CD4-positive, alpha-beta T cell treated with Interferon alpha-2 for 1 hour (primary cell): Measurements from ENCODE around the gene SBF2.
A peak's percentile ranks its signal among the peaks of the same experiment; 100 is the strongest.
"Not testable (repeated sequence)": the region's sequence is repeated elsewhere in the genome, so short reads cannot be mapped to it uniquely, and the experiment has no call there.

Source experiments
- DNase-seq, 2 donors: peaks; one replicate each; pipeline ENCODE4 v3.0.0-alpha.2; 2020 to 2022

The SBF2 gene

GRCh38 chr11:10044618-10045017, 249.4 kb downstream of the SBF2 start:
- DNase-seq, result no peak

GRCh38 chr11:10042699-10043098, 251.3 kb downstream of the SBF2 start:
- no peak for DNase-seq

GRCh38 chr11:10041748-10042446, 252.1 kb downstream of the SBF2 start:
- peak in 1 of 2 donors; percentile 0 for DNase-seq

GRCh38 chr11:10041332-10041731, 252.7 kb downstream of the SBF2 start:
- DNase-seq, result no peak

- DNase-seq, result no peak
Measured at GRCh38 chr11:10038521-10039302, 255.3 kb downstream of the SBF2 start.

GRCh38 chr11:10035932-10036331, 258.1 kb downstream of the SBF2 start:
- not testable (repeated sequence) for DNase-seq

- DNase-seq, result no peak
Measured at GRCh38 chr11:10032935-10033334, 261.1 kb downstream of the SBF2 start.

GRCh38 chr11:10030122-10030490, 263.9 kb downstream of the SBF2 start:
- DNase-seq, result no peak

GRCh38 chr11:10029386-10030121, 264.5 kb downstream of the SBF2 start:
- DNase-seq, result no peak

GRCh38 chr11:10026514-10026913, 267.5 kb downstream of the SBF2 start:
- DNase-seq, result no peak

- no peak for DNase-seq
Measured at GRCh38 chr11:10023212-10023611, 270.8 kb downstream of the SBF2 start.

GRCh38 chr11:10022764-10023163, 271.3 kb downstream of the SBF2 start:
- DNase-seq, result no peak

GRCh38 chr11:10021563-10021962, 272.5 kb downstream of the SBF2 start:
- no peak for DNase-seq

GRCh38 chr11:10019906-10020682, 273.9 kb downstream of the SBF2 start:
- DNase-seq, result no peak

GRCh38 chr11:10017911-10018310, 276.1 kb downstream of the SBF2 start:
- no peak for DNase-seq

- no peak for DNase-seq
Measured at GRCh38 chr11:10017050-10017449, 277.0 kb downstream of the SBF2 start.

- DNase-seq, result no peak
Measured at GRCh38 chr11:10012068-10012467, 282.0 kb downstream of the SBF2 start.

- no peak for DNase-seq
Measured at GRCh38 chr11:10005955-10006525, 288.0 kb downstream of the SBF2 start.

GRCh38 chr11:10004526-10005113, 289.4 kb downstream of the SBF2 start:
- DNase-seq, result no peak

GRCh38 chr11:10002221-10002620, 291.8 kb downstream of the SBF2 start:
- DNase-seq, result no peak

GRCh38 chr11:9992306-9992705, 301.7 kb downstream of the SBF2 start:
- DNase-seq, result no peak
